BJ (cell line): ENCODE results near the gene LRMDA. TPM values are rescaled to one million over a fixed set of nuclear protein-coding genes. Genes with fewer than 3 reads are reported as not detected.

Experiments
- CTCF ChIA-PET: fragments of 350-600 bp; formaldehyde crosslinking; extraction: SDS; loops from one replicate; lab custom pipeline; 2021; ENCODE audit warnings: antibody characterized with exemption, inconsistent platforms; lab: Yijun Ruan, JAX
- POLR2A ChIA-PET: fragments of 300-600 bp; sonication (Branson Sonifier 250); formaldehyde crosslinking; extraction: SDS; loops from one replicate; lab custom pipeline; 2021; ENCODE audit warnings: antibody characterized with exemption; lab: Charles Lee
- DNase-seq: peaks from one replicate; pipeline ENCODE4 v3.0.0-alpha.2; 2011; ENCODE audit warnings: low read depth
- H3K27me3 ChIP-seq: 2 replicates; pipeline ENCODE4 v1.6.0; 2011; ENCODE audit warnings: low read length; ENCODE audit not compliant: control insufficient read depth, insufficient read depth
- H3K36me3 ChIP-seq: 2 replicates; pipeline ENCODE4 v1.5.1; 2011; ENCODE audit warnings: low read length; ENCODE audit not compliant: control insufficient read depth, insufficient read depth
- H3K4me3 ChIP-seq: 2 replicates; pipeline ENCODE4 v1.5.1; 2011; ENCODE audit warnings: low read depth, mild to moderate bottlenecking, control low read depth, low read length
- polyA plus RNA-seq: library from polyadenylated mRNA; depleted of rRNA; stranded (reverse); fragments of >200 nt; gene quantifications from 2 replicates; pipeline ENCODE4 v1.2.3, GENCODE V29; 2011
- TF ChIP-seq, protein P1 (sequence below): IDR thresholded peaks from 2 replicates; pipeline ENCODE4 v1.5.1; 2011; ENCODE audit warnings: low read depth, mild to moderate bottlenecking, control low read depth, inconsistent platforms, low read length, moderate library complexity; ENCODE audit not compliant: insufficient read depth

LRMDA gene
- polyA plus RNA-seq, 1 experiment, result not detected

DNA sequence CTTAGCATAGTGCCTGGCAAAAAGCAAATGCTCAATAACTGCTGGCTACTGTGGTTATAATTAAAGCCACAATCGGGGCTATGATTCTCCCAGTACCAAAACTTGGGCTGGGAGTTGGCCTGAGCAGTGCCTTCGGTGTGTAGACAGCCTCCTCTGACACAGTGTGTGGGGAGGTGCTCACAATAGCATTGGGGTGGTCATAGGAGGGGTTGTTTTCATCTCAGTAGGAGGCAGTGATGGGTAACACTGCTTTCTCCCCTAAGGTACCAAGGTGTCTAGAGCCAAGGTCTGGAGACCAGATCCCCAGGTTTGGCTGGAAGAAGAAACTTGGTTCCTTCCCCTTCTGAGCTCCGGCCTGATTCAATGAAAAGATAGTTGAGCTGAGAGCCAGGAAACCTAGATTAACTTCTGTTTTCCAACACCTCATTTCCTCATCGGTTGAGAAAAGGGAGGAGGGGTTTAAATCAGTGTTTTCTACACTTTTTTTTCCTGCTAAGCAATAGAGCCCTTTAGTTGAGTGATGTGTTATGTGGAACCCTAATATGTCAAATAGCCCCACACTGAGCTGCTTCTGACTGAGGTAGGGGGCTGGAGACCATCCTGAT is 68.2 kb downstream of the LRMDA start:
- ChIA-PET POLR2A (interaction anchor here (0.7 kb wide), 1 partner anchor 1507 kb away, joined by 3 read pairs; no protein-coding TSS in a partner anchor), CTCF (no interaction called here)
- no peaks in the 10 kb centered on the region for H3K36me3 ChIP-seq
- peaks cover 2% of the 10 kb centered on the region; the same call in 1 of the 2 replicates for H3K27me3 ChIP-seq
- DNase-seq, result no peak
- H3K4me3 ChIP-seq, result no peak overlapping the region
- TF ChIP-seq, protein P1, sequence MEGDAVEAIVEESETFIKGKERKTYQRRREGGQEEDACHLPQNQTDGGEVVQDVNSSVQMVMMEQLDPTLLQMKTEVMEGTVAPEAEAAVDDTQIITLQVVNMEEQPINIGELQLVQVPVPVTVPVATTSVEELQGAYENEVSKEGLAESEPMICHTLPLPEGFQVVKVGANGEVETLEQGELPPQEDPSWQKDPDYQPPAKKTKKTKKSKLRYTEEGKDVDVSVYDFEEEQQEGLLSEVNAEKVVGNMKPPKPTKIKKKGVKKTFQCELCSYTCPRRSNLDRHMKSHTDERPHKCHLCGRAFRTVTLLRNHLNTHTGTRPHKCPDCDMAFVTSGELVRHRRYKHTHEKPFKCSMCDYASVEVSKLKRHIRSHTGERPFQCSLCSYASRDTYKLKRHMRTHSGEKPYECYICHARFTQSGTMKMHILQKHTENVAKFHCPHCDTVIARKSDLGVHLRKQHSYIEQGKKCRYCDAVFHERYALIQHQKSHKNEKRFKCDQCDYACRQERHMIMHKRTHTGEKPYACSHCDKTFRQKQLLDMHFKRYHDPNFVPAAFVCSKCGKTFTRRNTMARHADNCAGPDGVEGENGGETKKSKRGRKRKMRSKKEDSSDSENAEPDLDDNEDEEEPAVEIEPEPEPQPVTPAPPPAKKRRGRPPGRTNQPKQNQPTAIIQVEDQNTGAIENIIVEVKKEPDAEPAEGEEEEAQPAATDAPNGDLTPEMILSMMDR, result no peak

DNA sequence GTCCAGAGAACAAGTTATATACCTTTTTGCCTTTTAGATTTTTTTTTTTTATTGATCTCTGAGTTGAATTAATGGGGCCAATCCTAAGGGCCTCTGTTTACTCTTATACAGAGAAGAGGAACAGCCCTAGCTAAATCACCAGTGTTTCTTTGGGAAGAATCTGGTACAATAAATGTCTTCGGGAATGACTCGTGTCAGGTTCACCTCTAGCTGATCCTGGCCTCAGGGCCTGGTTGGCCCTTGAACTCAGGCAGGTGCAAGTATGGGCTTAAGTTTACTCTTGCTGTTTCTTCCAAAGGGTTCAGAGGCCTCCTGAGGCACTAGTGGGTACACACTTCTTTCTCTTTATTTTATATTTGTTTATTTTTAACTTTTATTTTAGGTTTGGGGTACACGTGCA is 71.0 kb downstream of the LRMDA start:
- ChIA-PET CTCF (interaction anchor here (0.9 kb wide), 1 partner anchor 87 kb away, joined by 3 read pairs; no protein-coding TSS in a partner anchor), POLR2A (no interaction called here)
- DNase-seq, result no peak
- no peaks in the 10 kb centered on the region for H3K36me3 ChIP-seq
- peaks cover 2% of the 10 kb centered on the region; the same call in 1 of the 2 replicates for H3K27me3 ChIP-seq
- H3K4me3 ChIP-seq, result no peak overlapping the region
- TF ChIP-seq, protein P1, result no peak

DNA sequence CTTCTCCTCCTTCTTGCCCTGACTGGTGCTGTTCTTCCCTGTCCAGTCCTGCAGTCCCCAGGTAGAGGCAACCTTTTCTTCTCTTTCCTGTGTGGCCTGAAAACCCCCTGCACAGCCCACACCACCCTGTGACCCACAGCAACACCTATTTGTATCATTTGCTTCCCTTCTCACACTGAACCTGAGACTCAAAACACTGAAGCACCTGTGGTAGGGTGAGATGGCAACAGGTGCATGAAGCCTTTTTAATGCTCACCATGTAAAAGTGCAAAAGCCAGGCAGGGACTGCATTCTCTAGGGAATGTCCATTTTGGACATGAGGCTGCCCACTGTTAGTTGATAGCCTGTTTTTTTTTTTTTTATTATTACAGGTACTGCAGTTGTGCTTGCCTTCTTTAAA is 71.4 kb downstream of the LRMDA start:
- CTCF ChIA-PET, result no interaction called here
- POLR2A ChIA-PET, result no interaction called here
- TF ChIP-seq, protein P1, result no peak
- H3K27me3 ChIP-seq, result peaks cover 2% of the 10 kb centered on the region; the same call in 1 of the 2 replicates
- H3K4me3 ChIP-seq, result no peak overlapping the region
- DNase-seq, result no peak
- no peaks in the 10 kb centered on the region for H3K36me3 ChIP-seq

DNA sequence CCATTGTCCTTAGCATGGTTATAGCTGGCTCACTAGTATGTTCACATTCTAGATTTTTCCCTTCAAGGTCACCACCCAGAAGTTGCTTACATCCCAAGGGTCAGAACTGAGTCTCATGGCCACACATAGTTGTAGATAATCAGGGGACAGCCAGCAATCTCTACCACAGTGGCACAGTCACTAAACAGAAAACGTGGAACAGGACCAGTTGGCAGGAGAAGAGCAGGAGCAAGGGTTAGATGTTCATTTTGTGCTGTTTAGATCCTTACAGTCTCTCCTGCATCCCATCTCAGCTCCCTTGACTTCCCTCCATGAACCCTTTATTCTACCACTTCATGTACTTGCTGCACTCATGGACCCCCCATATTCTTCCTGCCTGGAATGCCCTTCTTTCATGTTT is 73.9 kb downstream of the LRMDA start:
- H3K4me3 ChIP-seq, result no peak overlapping the region
- POLR2A ChIA-PET, result no interaction called here
- CTCF ChIA-PET, result no interaction called here
- no peak for DNase-seq
- TF ChIP-seq, protein P1, result no peak
- H3K36me3 ChIP-seq, result no peaks in the 10 kb centered on the region
- no peaks in the 10 kb centered on the region for H3K27me3 ChIP-seq

DNA sequence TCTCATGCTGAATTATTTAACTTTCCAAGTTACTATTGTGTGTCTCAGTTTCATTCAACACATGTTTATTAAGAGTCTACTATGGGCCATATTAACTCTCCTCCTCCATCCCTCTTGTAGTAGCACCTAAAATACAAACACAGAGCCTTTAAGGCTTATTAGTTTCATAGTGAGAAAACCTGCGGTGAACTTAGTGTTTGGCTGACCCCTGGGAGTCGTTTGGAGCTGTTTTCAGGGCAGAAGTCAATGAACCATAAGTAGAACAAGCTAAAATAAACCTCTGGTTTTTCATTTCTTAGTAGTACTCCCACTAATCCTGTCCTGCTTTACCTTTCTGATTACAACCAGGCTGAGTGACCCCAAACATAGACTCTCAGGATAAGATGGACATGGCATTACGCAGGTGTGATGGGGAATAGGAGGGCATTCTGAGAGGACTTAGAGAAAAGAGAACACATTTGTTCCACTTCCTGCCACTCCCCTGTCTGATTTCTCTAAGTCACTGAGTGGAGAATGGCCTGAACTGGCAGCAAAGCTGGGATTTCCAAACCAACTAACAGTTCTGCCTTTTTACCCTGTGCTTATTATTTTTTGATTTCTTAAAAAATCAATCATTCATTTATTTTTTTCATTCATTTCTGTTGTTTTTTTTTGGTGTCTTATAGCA is 74.5 kb downstream of the LRMDA start:
- no peak for DNase-seq
- Histone ChIP-seq H3K4me3 (no peak overlapping the region), H3K36me3 (no peaks in the 10 kb centered on the region), H3K27me3 (no peaks in the 10 kb centered on the region)
- CTCF ChIA-PET, result no interaction called here
- POLR2A ChIA-PET, result no interaction called here
- TF ChIP-seq, protein P1, result no peak
